Measurements from ENCODE around the gene TMPRSS9.

- TF ChIP-seq CTCF (IDR thresholded peaks at IDR 0.05 in 8 of 11, conservative IDR thresholded peaks at IDR 0.05 in 3 of 11) (no peak), POLR2A (IDR thresholded peaks at IDR 0.05) (no peak)
Measured at GRCh38 chr19:2334426-2334825, 25.6 kb upstream of the TMPRSS9 start.
